ENCODE results near the gene PDE3A.
"Not testable (repeated sequence)": the region's sequence is repeated elsewhere in the genome, so short reads cannot be mapped to it uniquely, and the experiment has no call there.

Gene PDE3A

GRCh38 chr12:20560935-20561334 is 192.6 kb downstream of the PDE3A start:
- no peak for DNase-seq

GRCh38 chr12:20561871-20562270 is 193.5 kb downstream of the PDE3A start:
- no peak for DNase-seq

- DNase-seq: no peak
Observed at GRCh38 chr12:20567413-20567812, 199.1 kb downstream of the PDE3A start.

- DNase-seq: no peak
Observed at GRCh38 chr12:20572451-20572850, 204.1 kb downstream of the PDE3A start.

- DNase-seq: no peak
Observed at GRCh38 chr12:20576528-20576927, 208.2 kb downstream of the PDE3A start.

- DNase-seq: no peak
Observed at GRCh38 chr12:20577054-20577453, 208.7 kb downstream of the PDE3A start.

- no peak for DNase-seq
Observed at GRCh38 chr12:20578142-20578541, 209.8 kb downstream of the PDE3A start.

GRCh38 chr12:20585055-20585625 is 216.8 kb downstream of the PDE3A start:
- DNase-seq: no peak

- DNase-seq: no peak
Observed at GRCh38 chr12:20585913-20586312, 217.6 kb downstream of the PDE3A start.

GRCh38 chr12:20588042-20588441 is 219.7 kb downstream of the PDE3A start:
- no peak for DNase-seq

GRCh38 chr12:20590570-20590969 is 222.2 kb downstream of the PDE3A start:
- no peak for DNase-seq

GRCh38 chr12:20592556-20592955 is 224.2 kb downstream of the PDE3A start:
- no peak for DNase-seq

- DNase-seq: no peak
Observed at GRCh38 chr12:20593611-20594010, 225.3 kb downstream of the PDE3A start.

GRCh38 chr12:20596061-20596460 is 227.7 kb downstream of the PDE3A start:
- peak; percentile 40 to 41 for DNase-seq

GRCh38 chr12:20599757-20600156 is 231.4 kb downstream of the PDE3A start:
- no peak for DNase-seq

- peak in 1 of 2 donors; percentile 21 for DNase-seq
Observed at GRCh38 chr12:20601668-20602280, 233.4 kb downstream of the PDE3A start.

- DNase-seq: no peak
Observed at GRCh38 chr12:20602641-20603391, 234.5 kb downstream of the PDE3A start.

- DNase-seq: no peak
Observed at GRCh38 chr12:20604408-20605067, 236.2 kb downstream of the PDE3A start.

GRCh38 chr12:20615020-20615419 is 246.7 kb downstream of the PDE3A start:
- not testable (repeated sequence) for DNase-seq

GRCh38 chr12:20616093-20616492 is 247.8 kb downstream of the PDE3A start:
- DNase-seq: no peak

GRCh38 chr12:20620261-20620660 is 251.9 kb downstream of the PDE3A start:
- DNase-seq: no peak

GRCh38 chr12:20624718-20625117 is 256.4 kb downstream of the PDE3A start:
- DNase-seq: no peak

GRCh38 chr12:20625531-20625930 is 257.2 kb downstream of the PDE3A start:
- DNase-seq: no peak

Measured in inflammatory macrophage treated with lipopolysaccharide for 1 hour (primary cell).